Endothelial cell of umbilical vein (primary cell): ENCODE results near the gene PTPN23. TPM values are rescaled to one million over a fixed set of nuclear protein-coding genes. Genes with fewer than 3 reads are reported as not detected.

Experiments used
- BruUV-seq: library from RNA; stranded (reverse); fragments of 400-500 nt; replicated peaks from 2 replicates; lab custom pipeline; 2021; lab: Mats Ljungman, UMichigan
- CTCF ChIA-PET: fragments of 300-600, 350-600 bp; sonication (Branson Sonifier 250); formaldehyde crosslinking; loops from one replicate; lab custom pipeline; 2021; ENCODE audit warnings: antibody characterized with exemption, inconsistent platforms; lab: Charles Lee
- POLR2A ChIA-PET: fragments of 300-600, 350-600 bp; sonication (Branson Sonifier 250); formaldehyde crosslinking; loops from one replicate; lab custom pipeline; 2021; ENCODE audit warnings: antibody characterized with exemption, inconsistent platforms; lab: Charles Lee
- DNase-seq: peaks from one replicate; pipeline ENCODE4 v3.0.0-alpha.2; 2011; ENCODE audit warnings: low read depth, low spot score
- FAIRE-seq: peaks from 2 replicates; lab custom pipeline; 2011; peaks lifted over from hg19 to GRCh38; lab: Jason Lieb, UNC
- H2AFZ ChIP-seq: 2 replicates; pipeline ENCODE4 v1.6.0; 2012; ENCODE audit warnings: low read depth, low read length, control low read depth, inconsistent platforms
- H3K27ac ChIP-seq: 2 replicates; pipeline ENCODE4 v1.5.1; 2011; ENCODE audit warnings: low read depth, mild to moderate bottlenecking, control low read depth, low read length, moderate library complexity; ENCODE audit not compliant: insufficient read depth
- H3K27me3 ChIP-seq, 2 experiments: 2 replicates each; pipeline versions ENCODE4 v1.6.0 to v1.6.1; 2011; ENCODE audit warnings: low read length in 2 of 2, mixed read lengths in 1 of 2; ENCODE audit not compliant: control insufficient read depth in 2 of 2, insufficient read depth in 2 of 2
- H3K36me3 ChIP-seq, 2 experiments: 2 replicates in 1 of 2; 3 replicates in 1 of 2; pipeline ENCODE4 v1.5.1; 2011; ENCODE audit warnings: low read length in 2 of 2, mild to moderate bottlenecking in 1 of 2, moderate library complexity in 1 of 2; ENCODE audit not compliant: control insufficient read depth in 2 of 2, insufficient read depth in 2 of 2; ENCODE audit errors: extremely low read depth in 1 of 2
- H3K4me1 ChIP-seq: 3 replicates; pipeline ENCODE4 v1.5.1; 2011; ENCODE audit warnings: mild to moderate bottlenecking, low read length; ENCODE audit not compliant: control insufficient read depth, insufficient read depth; ENCODE audit errors: extremely low read depth
- H3K4me2 ChIP-seq: 2 replicates; pipeline ENCODE4 v1.6.1; 2011; ENCODE audit warnings: low read length, control low read depth, mixed read lengths; ENCODE audit not compliant: insufficient read depth
- H3K4me3 ChIP-seq, 3 experiments: fragments of 200-600 bp in 1 of 3; sonication (generic), shearing (Covaris generic) in 1 of 3; replicated peaks in 1 of 3; 2 replicates each; pipeline ENCODE4 v1.5.1; 2011 to 2016; ENCODE audit warnings: control low read depth in 3 of 3, low read length in 3 of 3, mild to moderate bottlenecking in 2 of 3, inconsistent platforms in 1 of 3, low read depth in 1 of 3, moderate library complexity in 1 of 3; ENCODE audit not compliant: insufficient read depth in 1 of 3
- H3K79me2 ChIP-seq: 2 replicates; pipeline ENCODE4 v1.6.0; 2012; ENCODE audit warnings: low read length, inconsistent platforms; ENCODE audit not compliant: control insufficient read depth, insufficient read depth
- H3K9ac ChIP-seq: replicated peaks from 2 replicates; pipeline ENCODE3; 2011; ENCODE audit warnings: low read length, control low read depth; ENCODE audit not compliant: insufficient read depth; ENCODE audit errors: extremely low read depth
- H3K9me1 ChIP-seq: replicated peaks from 3 replicates; pipeline ENCODE4 v1.6.0; 2011; ENCODE audit warnings: mild to moderate bottlenecking, low read length; ENCODE audit not compliant: control insufficient read depth, insufficient read depth; ENCODE audit errors: extremely low read depth
- H3K9me3 ChIP-seq: replicated peaks from 2 replicates; pipeline ENCODE4 v1.5.1; 2012; ENCODE audit warnings: low read length, inconsistent platforms; ENCODE audit not compliant: control insufficient read depth, insufficient read depth
- H4K20me1 ChIP-seq: replicated peaks from 2 replicates; pipeline ENCODE3; 2011; ENCODE audit warnings: mild to moderate bottlenecking, low read length; ENCODE audit not compliant: control insufficient read depth, insufficient read depth; ENCODE audit errors: extremely low read depth
- CTCF ChIP-seq, 2 donors: IDR thresholded peaks; 1 replicate in 1 of 2; 2 replicates in 1 of 2; pipeline ENCODE4 v1.5.1; 2011; ENCODE audit warnings: low read length in 2 of 2, mild to moderate bottlenecking in 2 of 2, moderate library complexity in 2 of 2, control low read depth in 1 of 2, inconsistent platforms in 1 of 2, low read depth in 1 of 2; ENCODE audit not compliant: insufficient read depth in 1 of 2; ENCODE audit errors: extremely low read depth in 1 of 2
- EZH2 ChIP-seq: IDR thresholded peaks from 2 replicates; pipeline ENCODE4 v1.6.1; 2012; ENCODE audit warnings: borderline replicate concordance, low read depth, mild to moderate bottlenecking, moderate library complexity, low read length, inconsistent platforms; ENCODE audit not compliant: severe bottlenecking
- FOS ChIP-seq: IDR thresholded peaks from 2 replicates; pipeline ENCODE4 v1.6.1; 2011; ENCODE audit warnings: mild to moderate bottlenecking, low read length, moderate library complexity, borderline replicate concordance; ENCODE audit not compliant: insufficient read depth
- GATA2 ChIP-seq: IDR thresholded peaks from 2 replicates; pipeline ENCODE4 v1.7.0; 2011; ENCODE audit warnings: low read depth, mild to moderate bottlenecking, moderate library complexity, mixed read lengths, low read length; ENCODE audit not compliant: insufficient read length, insufficient read depth
- JUN ChIP-seq: IDR thresholded peaks from 2 replicates; pipeline ENCODE4 v1.6.1; 2011; ENCODE audit warnings: borderline replicate concordance, low read depth; ENCODE audit not compliant: insufficient read length, insufficient read depth
- MAX ChIP-seq: IDR thresholded peaks from 2 replicates; pipeline ENCODE4 v1.6.1; 2011; ENCODE audit not compliant: insufficient read depth, insufficient read length
- MYC ChIP-seq: IDR thresholded peaks from one replicate; pipeline ENCODE4 v1.6.1; 2011; ENCODE audit warnings: mild to moderate bottlenecking, low read depth, low read length
- POLR2A ChIP-seq: IDR thresholded peaks from 2 replicates; pipeline ENCODE4 v1.6.1; 2012; ENCODE audit warnings: low read depth, mild to moderate bottlenecking, control low read depth, low read length
- POLR2AphosphoS5 ChIP-seq: IDR thresholded peaks from 2 replicates; pipeline ENCODE4 v1.6.1; 2012; ENCODE audit warnings: low read depth, mild to moderate bottlenecking, control low read depth, low read length, moderate library complexity; ENCODE audit not compliant: insufficient read depth
- dilution Hi-C: fragments of 300-500 bp; cut with MboI; formaldehyde crosslinking; loops from one replicate; pipeline ENCODE4 v1.15.0; 2019; ENCODE audit warnings: low sequenced_read_pairs; ENCODE audit not compliant: extremely low pct_ligation_motif_present
- intact Hi-C: fragments of 100-400 bp; cut with micrococcal nuclease; formaldehyde crosslinking; loops from one replicate; pipeline ENCODE4 v1.10.0; 2022
- polyA plus RNA-seq, 4 experiments: library from polyadenylated mRNA; depleted of rRNA in 3 of 4; stranded (reverse) in 3 of 4; unstranded in 1 of 4; fragments of >200 nt; gene quantifications; 2 replicates each; pipeline versions ENCODE4 v1.2.1 to v1.2.3, GENCODE V29; 2011 to 2012; ENCODE audit warnings: missing spikeins in 1 of 4
- total RNA-seq: library from RNA; stranded (reverse); gene quantifications from 2 replicates; pipeline ENCODE4 v1.2.3, GENCODE V29; 2021

PTPN23 gene
- total and polyA plus RNA-seq, 2 donors (not counting 3 experiments of a cell fraction or from before 2014, with no cell fraction given): 8.5 to 63.5 TPM

GRCh38 chr3:47408839-47409229, 28.0 kb downstream of the PTPN23 start:
- no peak overlapping the region for H3K4me3 ChIP-seq
- intact Hi-C loops: no loop called here
- no TSS peak for BruUV-seq
- no peak overlapping the region for H3K27ac ChIP-seq
- H3K9me1 ChIP-seq: no peaks in the 10 kb centered on the region
- no peaks in the 10 kb centered on the region for H3K27me3 ChIP-seq
- H3K79me2 ChIP-seq: peaks cover 3% of the 10 kb centered on the region
- no peak for DNase-seq
- no peaks in the 10 kb centered on the region for H3K4me1 ChIP-seq
- no peak for FAIRE-seq
- H3K36me3 ChIP-seq: peaks cover 0 to 63% of the 10 kb centered on the region in 2 experiments
- no peaks in the 10 kb centered on the region for H3K9me3 ChIP-seq
- TF ChIP-seq POLR2A (no peak), CTCF (IDR thresholded peaks at IDR 0.05; ENCODE audit: extremely low read depth in 1 of 2, insufficient read depth in 1 of 2, low read depth in 1 of 2, low read length in 2 of 2) (no peak)
- no peak overlapping the region for H3K4me2 ChIP-seq
- no peak overlapping the region for H2AFZ ChIP-seq
- CTCF ChIA-PET: interaction anchor here (1.6 kb wide), 1 partner anchor 13 kb away, joined by 7 read pairs; no protein-coding TSS in a partner anchor
- no peak overlapping the region for H3K9ac ChIP-seq
- POLR2A ChIA-PET: no interaction called here
- no peaks in the 10 kb centered on the region for H4K20me1 ChIP-seq
- dilution Hi-C loops: no loop called here

- CTCF ChIA-PET: interaction anchor here (1.6 kb wide), 1 partner anchor 12 kb away, joined by 7 read pairs; no protein-coding TSS in a partner anchor
- H4K20me1 ChIP-seq: no peaks in the 10 kb centered on the region
- BruUV-seq: TSS peak; percentile 3
These were observed 28.5 kb downstream of the PTPN23 start for GRCh38 chr3:47409284-47409683.

More at GRCh38 chr3:47409284-47409683, 28.5 kb downstream of the PTPN23 start:
- FAIRE-seq (no peak), DNase-seq (no peak)
- H3K9ac ChIP-seq: no peak overlapping the region
- no peak overlapping the region for H2AFZ ChIP-seq
- H3K4me3 ChIP-seq: no peak overlapping the region
- H3K4me2 ChIP-seq: no peak overlapping the region
- H3K4me1 ChIP-seq: no peaks in the 10 kb centered on the region
- no peaks in the 10 kb centered on the region for H3K9me3 ChIP-seq
- intact Hi-C loops (no loop called here), dilution Hi-C loops (no loop called here)
- H3K27ac ChIP-seq: no peak overlapping the region
- no peaks in the 10 kb centered on the region for H3K9me1 ChIP-seq
- peaks cover 3% of the 10 kb centered on the region for H3K79me2 ChIP-seq
- peaks cover 0 to 67% of the 10 kb centered on the region in 2 experiments for H3K36me3 ChIP-seq
- POLR2A ChIA-PET: no interaction called here
- TF ChIP-seq GATA2: no peak
- TF ChIP-seq MAX: no peak
- TF ChIP-seq JUN: no peak
- TF ChIP-seq MYC: no peak
- TF ChIP-seq CTCF (IDR thresholded peaks at IDR 0.05; ENCODE audit: extremely low read depth in 1 of 2, insufficient read depth in 1 of 2, low read depth in 1 of 2, low read length in 2 of 2): no peak
- TF ChIP-seq FOS: no peak
- no peak for TF ChIP-seq POLR2A
- TF ChIP-seq POLR2AphosphoS5: no peak
- no peak for TF ChIP-seq EZH2
- H3K27me3 ChIP-seq: no peaks in the 10 kb centered on the region
